Stimulated activated CD4-positive, alpha-beta T cell treated with anti-CD3 and anti-CD28 coated beads, TNF-alpha, amount 100 ng/mL, for 4 hours (primary cell): ENCODE measurements around the gene GALNT10.
A peak's percentile ranks its signal among the peaks of the same experiment; 100 is the strongest.

ENCODE experiments used
- DNase-seq, 3 experiments: peaks; one replicate each; pipeline ENCODE4 v3.0.0-alpha.2; 2020; ENCODE audit warnings: low read depth in 3 of 3

GALNT10 gene

GRCh38 chr5:154178661-154179060 is 11.9 kb upstream of the GALNT10 start:
- DNase-seq = no peak

- no peak for DNase-seq
Measured at GRCh38 chr5:154179846-154180710, 10.5 kb upstream of the GALNT10 start.

- DNase-seq = no peak
Measured at GRCh38 chr5:154181161-154181560, 9.4 kb upstream of the GALNT10 start.

GRCh38 chr5:154189256-154189818 is 1.2 kb upstream of the GALNT10 start:
- DNase-seq = no peak

GRCh38 chr5:154189819-154190594 is 526 bp upstream of the GALNT10 start:
- peak; percentile 52 to 66 (median 60) for DNase-seq

GRCh38 chr5:154191467-154192261 is 1.1 kb downstream of the GALNT10 start:
- no peak for DNase-seq

- DNase-seq = no peak
Measured at GRCh38 chr5:154193283-154193682, 2.8 kb downstream of the GALNT10 start.

GRCh38 chr5:154193701-154194121 is 3.2 kb downstream of the GALNT10 start:
- no peak for DNase-seq

- DNase-seq = no peak
Measured at GRCh38 chr5:154194345-154195329, 4.1 kb downstream of the GALNT10 start.

GRCh38 chr5:154196281-154196680 is 5.7 kb downstream of the GALNT10 start:
- DNase-seq = no peak

- DNase-seq = no peak
Measured at GRCh38 chr5:154196955-154197652, 6.6 kb downstream of the GALNT10 start.

GRCh38 chr5:154197801-154198491 is 7.4 kb downstream of the GALNT10 start:
- peak in 1 of 3 experiments; percentile 35 for DNase-seq

- DNase-seq = no peak
Measured at GRCh38 chr5:154198611-154199230, 8.2 kb downstream of the GALNT10 start.

- DNase-seq = no peak
Measured at GRCh38 chr5:154199263-154199662, 8.7 kb downstream of the GALNT10 start.

- no peak for DNase-seq
Measured at GRCh38 chr5:154199671-154200220, 9.2 kb downstream of the GALNT10 start.

- no peak for DNase-seq
Measured at GRCh38 chr5:154200221-154200620, 9.7 kb downstream of the GALNT10 start.

- DNase-seq = no peak
Measured at GRCh38 chr5:154201108-154201769, 10.7 kb downstream of the GALNT10 start.
